ENCODE results near the gene BTNL3. TPM values are rescaled to one million over a fixed set of nuclear protein-coding genes. Genes with fewer than 3 reads are reported as not detected.

Gene BTNL3
- total and polyA plus RNA-seq, 2 donors (not counting 3 experiments of a cell fraction or from before 2014, with no cell fraction given) = not detected

GRCh38 chr5:181050016-181050415, 61.4 kb downstream of the BTNL3 start:
- ChIA-PET POLR2A (no interaction called here), CTCF (no interaction called here)
- Histone ChIP-seq H3K9me3 (replicated peaks; ENCODE audit: control insufficient read depth, insufficient read depth, low read length) (no peaks in the 10 kb centered on the region), H3K9me1 (replicated peaks; ENCODE audit: control insufficient read depth, extremely low read depth, insufficient read depth, low read length) (no peaks in the 10 kb centered on the region), H3K4me1 (ENCODE audit: control insufficient read depth, extremely low read depth, insufficient read depth, low read length) (peaks cover 3% of the 10 kb centered on the region), H3K79me2 (ENCODE audit: control insufficient read depth, insufficient read depth, low read length) (no peaks in the 10 kb centered on the region), H3K4me2 (ENCODE audit: insufficient read depth, low read length) (no peak overlapping the region), H2AFZ (ENCODE audit: low read depth, low read length) (no peak overlapping the region), H4K20me1 (replicated peaks; ENCODE audit: control insufficient read depth, extremely low read depth, insufficient read depth, low read length) (no peaks in the 10 kb centered on the region), H3K4me3 (replicated peaks in 1 of 3; ENCODE audit: insufficient read depth in 1 of 3, low read depth in 1 of 3, low read length in 3 of 3) (no peak overlapping the region), H3K9ac (replicated peaks; ENCODE audit: extremely low read depth, insufficient read depth, low read length) (no peak overlapping the region), H3K27me3 (ENCODE audit: control insufficient read depth in 2 of 2, insufficient read depth in 2 of 2, low read length in 2 of 2) (peaks cover 16 to 33% of the 10 kb centered on the region in 2 experiments), H3K36me3 (ENCODE audit: control insufficient read depth in 2 of 2, extremely low read depth in 1 of 2, insufficient read depth in 2 of 2, low read length in 2 of 2) (no peaks in the 10 kb centered on the region), H3K27ac (ENCODE audit: insufficient read depth, low read depth, low read length) (no peak overlapping the region)
- BruUV-seq (replicated peaks) = no TSS peak
- DNase-seq (ENCODE audit: low read depth, low spot score) (no peak), FAIRE-seq (no peak)
- no peak for TF ChIP-seq EZH2 (IDR thresholded peaks at IDR 0.05; ENCODE audit: borderline replicate concordance, low read depth, low read length, severe bottlenecking)
- no peak for TF ChIP-seq POLR2A (IDR thresholded peaks at IDR 0.05; ENCODE audit: low read depth, low read length)
- TF ChIP-seq FOS (IDR thresholded peaks at IDR 0.05; ENCODE audit: borderline replicate concordance, insufficient read depth, low read length) = no peak
- no peak for TF ChIP-seq JUN (IDR thresholded peaks at IDR 0.05; ENCODE audit: borderline replicate concordance, insufficient read depth, insufficient read length, low read depth)
- TF ChIP-seq MAX (IDR thresholded peaks at IDR 0.05; ENCODE audit: insufficient read depth, insufficient read length) = no peak
- TF ChIP-seq MYC (IDR thresholded peaks at IDR 0.05; ENCODE audit: low read depth, low read length) = no peak
- TF ChIP-seq GATA2 (IDR thresholded peaks at IDR 0.05; ENCODE audit: insufficient read depth, insufficient read length, low read depth, low read length) = no peak
- no peak for TF ChIP-seq POLR2AphosphoS5 (IDR thresholded peaks at IDR 0.05; ENCODE audit: insufficient read depth, low read depth, low read length)
- TF ChIP-seq CTCF (IDR thresholded peaks at IDR 0.05; ENCODE audit: extremely low read depth in 1 of 2, insufficient read depth in 1 of 2, low read depth in 1 of 2, low read length in 2 of 2) = no peak
- dilution Hi-C loops (cut with MboI; ENCODE audit: extremely low pct_ligation_motif_present, low sequenced_read_pairs) (no loop called here), intact Hi-C loops (cut with micrococcal nuclease) (loop anchor here (5.0 kb wide), 1 partner anchor 263 kb away; no protein-coding TSS in a partner anchor)
